Glutamatergic neuron (in vitro differentiated cells): Measurements from ENCODE around the gene PNO1. TPM values are rescaled to one million over a fixed set of nuclear protein-coding genes. Genes with fewer than 3 reads are reported as not detected.

Experiments
- DNase-seq: peaks from one replicate; pipeline ENCODE4 v3.0.0; 2022
- H3K27ac Mint-ChIP-seq: one replicate; pipeline ENCODE4 v1.8.0; 2020; ENCODE audit warnings: mild to moderate bottlenecking, mixed read lengths, inconsistent platforms; ENCODE audit not compliant: unreplicated experiment
- H3K27me3 Mint-ChIP-seq: one replicate; pipeline ENCODE4 v1.8.0; 2020; ENCODE audit warnings: mild to moderate bottlenecking, moderate library complexity, mixed read lengths, inconsistent platforms; ENCODE audit not compliant: unreplicated experiment
- H3K36me3 Mint-ChIP-seq: one replicate; pipeline ENCODE4 v1.8.0; 2020; ENCODE audit warnings: mild to moderate bottlenecking, mixed read lengths, inconsistent platforms; ENCODE audit not compliant: unreplicated experiment
- H3K4me1 Mint-ChIP-seq: one replicate; pipeline ENCODE4 v1.8.0; 2020; ENCODE audit warnings: mild to moderate bottlenecking, low read depth, mixed read lengths, inconsistent platforms; ENCODE audit not compliant: unreplicated experiment
- H3K4me3 Mint-ChIP-seq: one replicate; pipeline ENCODE4 v1.8.0; 2020; ENCODE audit warnings: mild to moderate bottlenecking, mixed read lengths, inconsistent platforms; ENCODE audit not compliant: unreplicated experiment
- H3K9me3 Mint-ChIP-seq: one replicate; pipeline ENCODE4 v1.8.0; 2020; ENCODE audit warnings: mild to moderate bottlenecking, moderate library complexity, mixed read lengths, inconsistent platforms; ENCODE audit not compliant: unreplicated experiment
- CTCF ChIP-seq: fragments of 200-600 bp; sonication (generic); IDR thresholded peaks from one replicate; pipeline ENCODE4 v1.5.0; 2021; ENCODE audit not compliant: partially characterized antibody, unreplicated experiment
- total RNA-seq: library from RNA; stranded (reverse); fragmentation: NEBNext Ultra II Directional; extraction: Animal tissue kit (Norgen Biotek cat#: 25700); gene quantifications from one replicate; pipeline ENCODE4 v1.2.1, GENCODE V29; 2021; ENCODE audit not compliant: unreplicated experiment

Gene PNO1
- total RNA-seq, 1 donor from 2014 or later = 11.0 TPM

- DNase-seq = no peak
- no peak for TF ChIP-seq CTCF
- Mint-ChIP-seq H3K27ac (no peak overlapping the region), H3K36me3 (no peaks in the 10 kb centered on the region), H3K9me3 (peaks cover 2% of the 10 kb centered on the region), H3K27me3 (no peaks in the 10 kb centered on the region), H3K4me1 (no peaks in the 10 kb centered on the region), H3K4me3 (no peak overlapping the region)
These were observed 38.9 kb upstream of the PNO1 start for GRCh38 chr2:68118816-68119215.

GRCh38 chr2:68119504-68119903 lies 38.2 kb upstream of the PNO1 start:
- Mint-ChIP-seq H3K27me3 (no peaks in the 10 kb centered on the region), H3K4me1 (no peaks in the 10 kb centered on the region), H3K9me3 (peaks cover 2% of the 10 kb centered on the region), H3K36me3 (no peaks in the 10 kb centered on the region), H3K4me3 (no peak overlapping the region), H3K27ac (no peak overlapping the region)
- TF ChIP-seq CTCF = no peak
- no peak for DNase-seq

- H3K9me3 Mint-ChIP-seq = peaks cover 2% of the 10 kb centered on the region
- H3K27me3 Mint-ChIP-seq = peaks cover 3% of the 10 kb centered on the region
- DNase-seq = peak; percentile 92
- H3K4me3 Mint-ChIP-seq = peak overlapping the region; percentile 38
- H3K4me1 Mint-ChIP-seq = no peaks in the 10 kb centered on the region
- peak; percentile 97 for TF ChIP-seq CTCF
- H3K36me3 Mint-ChIP-seq = no peaks in the 10 kb centered on the region
- no peak overlapping the region for H3K27ac Mint-ChIP-seq
These were observed 35.6 kb upstream of the PNO1 start for GRCh38 chr2:68121873-68122679.

GRCh38 chr2:68122680-68122964 lies 35.1 kb upstream of the PNO1 start:
- H3K27me3 Mint-ChIP-seq = peaks cover 3% of the 10 kb centered on the region

More at GRCh38 chr2:68122680-68122964, 35.1 kb upstream of the PNO1 start:
- Mint-ChIP-seq H3K27ac (no peak overlapping the region), H3K9me3 (peaks cover 2% of the 10 kb centered on the region), H3K4me1 (no peaks in the 10 kb centered on the region), H3K36me3 (no peaks in the 10 kb centered on the region), H3K4me3 (peak overlapping the region; percentile 38)
- peak; percentile 61 for TF ChIP-seq CTCF
- DNase-seq = no peak
